PC-3 (cell line): ENCODE data around the gene PCCA.

Experiments
- EZH2 ChIP-seq: fragments of 300-600 bp; sonication (generic); IDR thresholded peaks from one replicate; pipeline ENCODE4 v1.6.1; 2017; ENCODE audit warnings: antibody characterized with exemption, mild to moderate bottlenecking, low read length; ENCODE audit not compliant: unreplicated experiment
- EZH2phosphoT487 ChIP-seq: fragments of 300-600 bp; sonication (generic); IDR thresholded peaks from 2 replicates; pipeline ENCODE4 v1.6.1; 2018; ENCODE audit warnings: mild to moderate bottlenecking, antibody characterized with exemption, low read length, borderline replicate concordance
- TF ChIP-seq, protein P1 (sequence below): fragments of 300-600 bp; sonication (generic); conservative IDR thresholded peaks from 2 replicates; pipeline ENCODE4 v1.5.1; 2017; ENCODE audit warnings: antibody characterized with exemption, low read depth, mild to moderate bottlenecking, low read length

DNA sequence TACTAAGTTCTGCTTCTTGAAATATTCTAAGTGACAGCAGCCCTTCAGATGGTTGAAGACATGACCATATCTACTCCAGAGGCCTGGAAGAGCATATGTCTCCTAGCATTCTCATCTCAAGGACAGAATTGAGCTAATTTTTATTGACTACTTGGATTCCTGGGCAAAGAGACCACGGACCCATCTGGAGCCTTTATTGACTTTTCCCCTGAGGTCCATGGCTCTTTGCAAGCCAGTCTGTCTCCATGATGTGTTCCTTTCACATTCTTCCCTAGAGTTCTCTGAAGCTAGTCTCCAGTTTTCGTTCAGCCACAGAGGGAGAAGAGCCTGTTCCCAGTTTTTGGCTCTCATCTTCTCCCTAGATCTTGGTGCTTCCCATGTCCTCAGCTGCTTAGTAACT is 202.7 kb downstream of the PCCA start:
- TF ChIP-seq, protein P1, sequence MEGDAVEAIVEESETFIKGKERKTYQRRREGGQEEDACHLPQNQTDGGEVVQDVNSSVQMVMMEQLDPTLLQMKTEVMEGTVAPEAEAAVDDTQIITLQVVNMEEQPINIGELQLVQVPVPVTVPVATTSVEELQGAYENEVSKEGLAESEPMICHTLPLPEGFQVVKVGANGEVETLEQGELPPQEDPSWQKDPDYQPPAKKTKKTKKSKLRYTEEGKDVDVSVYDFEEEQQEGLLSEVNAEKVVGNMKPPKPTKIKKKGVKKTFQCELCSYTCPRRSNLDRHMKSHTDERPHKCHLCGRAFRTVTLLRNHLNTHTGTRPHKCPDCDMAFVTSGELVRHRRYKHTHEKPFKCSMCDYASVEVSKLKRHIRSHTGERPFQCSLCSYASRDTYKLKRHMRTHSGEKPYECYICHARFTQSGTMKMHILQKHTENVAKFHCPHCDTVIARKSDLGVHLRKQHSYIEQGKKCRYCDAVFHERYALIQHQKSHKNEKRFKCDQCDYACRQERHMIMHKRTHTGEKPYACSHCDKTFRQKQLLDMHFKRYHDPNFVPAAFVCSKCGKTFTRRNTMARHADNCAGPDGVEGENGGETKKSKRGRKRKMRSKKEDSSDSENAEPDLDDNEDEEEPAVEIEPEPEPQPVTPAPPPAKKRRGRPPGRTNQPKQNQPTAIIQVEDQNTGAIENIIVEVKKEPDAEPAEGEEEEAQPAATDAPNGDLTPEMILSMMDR = no peak
- TF ChIP-seq EZH2 = no peak
- TF ChIP-seq EZH2phosphoT487 = no peak
